ENCODE measurements around the gene KCNA10.

KCNA10 gene

DNA sequence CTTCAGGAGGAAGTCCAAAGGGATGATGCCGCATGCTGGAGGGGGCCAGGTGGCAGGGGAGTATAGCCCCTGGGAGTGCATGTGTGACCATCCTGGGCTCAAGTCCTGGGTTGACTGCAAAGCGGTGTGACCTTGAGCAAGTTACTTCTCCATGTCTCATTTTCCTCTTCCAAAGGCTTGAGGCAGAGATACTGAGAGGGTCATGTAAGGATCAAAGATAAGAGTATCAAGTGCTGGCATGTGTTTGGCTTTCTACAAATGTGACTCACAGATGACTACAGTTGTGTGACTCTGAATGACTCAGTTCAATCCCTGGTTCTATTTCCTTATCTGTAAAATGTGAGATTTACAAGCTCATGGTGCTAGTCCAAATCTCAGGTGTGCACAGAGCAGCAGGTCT, 41.9 kb downstream of the KCNA10 start:
- DNase-seq = peak in 1 of 2 donors; percentile 57

DNA sequence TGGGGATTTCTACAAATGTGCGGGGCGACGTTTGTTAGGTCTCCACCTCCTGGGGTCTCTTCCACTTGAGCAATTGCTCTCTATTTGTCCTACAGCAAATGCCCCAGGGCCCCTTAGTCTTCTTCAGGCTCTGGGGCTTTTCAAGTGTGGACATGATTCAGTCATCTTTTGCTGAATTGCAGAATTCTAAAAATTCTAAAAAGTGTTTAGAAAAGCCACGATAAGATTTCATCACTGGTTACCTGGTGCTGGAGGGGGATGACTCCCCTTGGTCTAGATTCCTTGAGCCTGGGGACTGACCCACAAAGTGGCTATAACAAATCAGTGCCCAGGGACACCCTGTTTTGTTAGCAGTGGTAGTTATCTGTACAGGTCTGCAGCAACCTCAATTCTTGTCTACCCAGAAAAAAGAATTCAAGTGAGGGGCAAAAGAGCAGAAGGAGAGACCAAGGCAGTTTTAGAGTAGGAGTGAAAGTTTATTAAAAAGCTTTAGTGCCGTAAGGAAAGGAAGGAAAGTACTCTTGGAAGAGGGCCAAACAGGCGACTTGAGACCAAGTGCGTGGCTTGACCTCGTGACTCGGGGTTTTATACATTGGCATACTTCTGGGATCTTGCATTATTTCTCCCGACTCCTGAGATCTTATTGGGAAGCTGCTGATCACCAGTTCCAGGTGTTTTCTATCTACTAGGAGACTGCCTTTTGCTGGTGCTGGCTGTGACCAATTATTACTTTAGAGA, 42.8 kb downstream of the KCNA10 start:
- DNase-seq = no peak

DNA sequence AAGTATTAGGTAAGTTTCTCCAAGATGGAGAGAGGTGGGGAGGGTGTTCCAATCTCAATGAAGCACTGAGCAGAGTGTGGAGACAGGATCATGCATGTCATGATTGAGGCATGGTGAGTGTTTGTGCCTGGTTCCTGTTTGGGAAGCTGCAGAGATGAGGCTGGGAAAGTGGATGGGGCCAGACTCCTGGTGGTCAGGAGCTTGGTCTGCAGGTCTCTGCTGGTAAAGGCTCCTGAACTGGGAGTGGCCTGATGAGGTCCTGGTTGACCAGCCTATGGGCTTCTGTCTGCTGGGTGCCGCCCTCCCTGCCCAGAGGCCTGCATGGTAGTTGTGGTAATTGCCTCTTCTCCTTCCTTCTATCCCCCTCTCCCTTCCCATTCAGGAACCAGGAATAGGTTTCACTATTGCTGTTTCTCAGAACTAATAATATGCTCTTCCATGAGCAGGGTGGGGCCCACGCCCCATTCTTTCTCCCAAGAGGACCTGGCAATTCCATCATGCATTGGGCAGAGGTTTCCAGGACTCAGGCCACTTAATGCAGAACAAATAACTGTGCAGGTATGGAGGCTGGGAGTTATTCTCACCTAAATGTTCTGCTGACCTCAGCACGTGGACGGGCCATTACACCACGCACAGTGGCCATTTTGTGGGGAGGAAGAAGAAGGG, 43.5 kb downstream of the KCNA10 start:
- DNase-seq = no peak

DNA sequence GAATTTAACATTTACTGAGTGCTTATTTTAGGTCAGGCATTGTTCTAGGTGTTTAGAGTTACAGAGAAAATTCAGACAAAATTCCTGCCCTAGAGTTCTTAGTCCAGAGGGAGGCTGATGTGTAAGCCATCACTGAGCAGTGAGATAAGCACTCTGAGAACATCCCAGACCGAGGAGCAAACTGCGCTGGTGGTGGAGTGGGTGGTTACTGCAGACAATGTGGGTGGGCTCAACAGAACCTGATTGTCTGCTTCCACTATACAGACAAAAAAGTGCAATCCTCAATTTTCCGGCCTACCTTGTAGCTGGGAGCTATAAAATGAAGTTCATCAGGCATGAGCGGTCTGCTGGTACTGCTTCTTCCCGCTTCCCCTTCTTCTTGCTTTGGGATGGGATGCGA, 44.5 kb downstream of the KCNA10 start:
- no peak for DNase-seq

DNA sequence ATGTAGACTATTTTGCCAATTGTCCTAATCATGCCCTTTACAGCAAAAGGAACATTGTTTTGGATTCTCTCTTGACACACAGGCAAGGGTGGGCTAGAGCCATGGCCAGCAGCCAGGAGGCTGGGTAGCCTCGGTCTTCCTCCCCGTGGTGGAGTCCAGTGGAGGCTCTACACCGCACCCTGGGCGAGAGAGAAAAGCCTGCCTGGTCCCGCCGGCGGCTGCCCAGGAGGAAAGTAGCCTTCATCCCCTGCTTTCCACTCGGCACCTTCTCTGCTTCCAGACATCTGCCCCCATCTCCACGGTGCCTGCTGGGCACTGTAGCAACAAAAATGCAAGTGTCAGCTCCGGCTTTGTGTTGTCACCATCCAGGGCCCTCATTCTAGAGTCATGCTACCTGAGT, 46.4 kb downstream of the KCNA10 start:
- DNase-seq = no peak

DNA sequence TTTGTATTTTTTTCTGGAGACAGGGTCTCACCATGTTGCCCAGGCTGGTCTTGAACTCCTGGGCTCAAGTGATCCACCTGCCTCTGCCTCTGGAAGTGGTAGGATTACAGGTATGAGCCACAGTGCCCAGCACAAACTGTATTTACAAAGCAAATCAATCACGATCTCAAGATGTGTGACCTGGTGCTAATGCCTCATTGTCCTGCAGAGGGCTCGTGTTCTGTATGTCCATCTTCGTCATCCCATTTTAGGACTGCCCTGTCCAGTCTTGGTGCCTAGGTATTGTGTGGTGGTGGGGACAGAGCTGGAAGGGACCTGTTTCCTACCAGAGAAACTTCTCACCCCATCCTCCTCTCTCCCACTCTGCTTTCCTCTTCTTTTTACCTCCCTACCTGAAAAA, 47.8 kb downstream of the KCNA10 start:
- no peak for DNase-seq

Data from inflammatory macrophage treated with lipopolysaccharide for 1 hour (primary cell).